Nucleus accumbens (tissue), 56 donors: ENCODE data around the gene WDR59.

Source experiments
- DNase-seq, 56 donors: peaks; one replicate each; lab custom pipeline; 2025; lab: John Stamatoyannopoulos, UW

WDR59 gene

GRCh38 chr16:74825941-74826340, 159.0 kb downstream of the WDR59 start:
- no peak for DNase-seq

GRCh38 chr16:74825016-74825415, 159.9 kb downstream of the WDR59 start:
- DNase-seq, result no peak
